NCI-H2196 treated with DMSO at 0.1 percent for 48 hours (cell line): Measurements from ENCODE around the gene KPNA1.
A peak's percentile ranks its signal among the peaks of the same experiment; 100 is the strongest.

Experiments
- DNase-seq: peaks from one replicate; lab custom pipeline; 2025; ENCODE audit not compliant: unreplicated experiment; lab: John Stamatoyannopoulos, UW

The KPNA1 gene

GRCh38 chr3:122387709-122388108 lies 127.0 kb downstream of the KPNA1 start:
- no peak for DNase-seq

- DNase-seq = peak; percentile 95
Measured at GRCh38 chr3:122383771-122384697, 130.7 kb downstream of the KPNA1 start, which contains the start of gene FAM162A. FAM162A (plus strand) TSS chr3:122384182; CDS start chr3:122384266, 84 bp downstream.

DNA sequence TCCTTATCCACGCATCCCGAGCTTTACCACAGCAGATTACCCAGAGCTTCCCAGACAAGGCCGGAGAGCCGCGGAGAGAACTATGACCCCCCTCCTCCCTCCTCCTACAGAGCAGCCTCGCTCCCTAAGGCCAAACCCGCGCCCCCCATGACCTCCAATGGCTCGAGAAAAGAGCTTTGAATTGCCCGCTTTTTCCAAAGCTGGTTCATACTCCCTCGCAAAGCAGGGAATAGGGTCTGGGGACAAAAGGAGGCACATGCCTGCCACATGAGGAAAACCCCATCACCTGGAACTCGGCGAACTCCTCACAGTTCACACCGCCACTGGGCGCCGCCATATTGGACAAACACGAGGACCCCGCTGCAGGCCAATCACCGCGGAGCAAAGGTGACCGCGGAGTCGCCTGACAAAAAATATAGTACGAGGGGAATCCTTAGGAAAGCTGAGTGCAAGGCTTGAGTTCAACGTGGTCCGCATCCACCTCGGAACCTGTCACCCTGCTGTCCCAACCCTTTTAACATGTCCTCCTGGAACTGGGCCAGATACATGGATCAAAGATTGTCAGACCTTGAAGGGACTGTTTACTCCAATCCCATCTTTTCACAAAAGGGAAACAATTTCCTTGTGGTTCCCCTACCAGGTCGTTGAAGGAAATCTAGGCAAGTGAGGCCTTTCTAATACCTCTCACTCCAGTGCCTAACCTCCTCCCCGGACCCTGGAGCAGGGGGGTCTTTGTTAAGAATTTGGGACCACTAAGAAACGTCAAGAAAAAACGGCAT lies 131.7 kb downstream of the KPNA1 start, which contains the start of gene MIX23:
TSS of gene MIX23 (minus strand) at position 344 of the 779 bp plus-strand sequence. CDS start at position 337, 7 bp downstream.
- peak; percentile 90 for DNase-seq

DNA sequence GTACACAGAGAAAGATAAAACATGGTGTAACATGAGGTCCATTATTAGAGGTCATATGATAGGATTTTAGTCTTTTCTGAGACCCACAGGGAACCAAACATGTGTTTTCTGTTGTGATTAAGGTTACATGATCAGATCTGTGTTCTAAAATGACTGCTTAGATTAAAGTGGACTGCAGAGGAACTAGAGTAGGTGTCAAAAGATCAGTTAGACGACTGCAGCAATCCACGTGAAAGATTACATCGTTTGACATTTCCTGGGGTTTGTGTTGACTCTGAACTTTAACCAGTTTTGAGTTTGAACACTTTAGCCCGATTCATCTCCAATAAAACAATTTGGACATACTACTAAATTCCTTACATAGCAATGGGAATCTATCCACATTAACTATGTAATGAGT lies 136.8 kb downstream of the KPNA1 start:
- DNase-seq = no peak

- no peak for DNase-seq
Measured at GRCh38 chr3:122374034-122374433, 140.7 kb downstream of the KPNA1 start.
